ENCODE data around the gene ST7.

ST7 gene

DNA sequence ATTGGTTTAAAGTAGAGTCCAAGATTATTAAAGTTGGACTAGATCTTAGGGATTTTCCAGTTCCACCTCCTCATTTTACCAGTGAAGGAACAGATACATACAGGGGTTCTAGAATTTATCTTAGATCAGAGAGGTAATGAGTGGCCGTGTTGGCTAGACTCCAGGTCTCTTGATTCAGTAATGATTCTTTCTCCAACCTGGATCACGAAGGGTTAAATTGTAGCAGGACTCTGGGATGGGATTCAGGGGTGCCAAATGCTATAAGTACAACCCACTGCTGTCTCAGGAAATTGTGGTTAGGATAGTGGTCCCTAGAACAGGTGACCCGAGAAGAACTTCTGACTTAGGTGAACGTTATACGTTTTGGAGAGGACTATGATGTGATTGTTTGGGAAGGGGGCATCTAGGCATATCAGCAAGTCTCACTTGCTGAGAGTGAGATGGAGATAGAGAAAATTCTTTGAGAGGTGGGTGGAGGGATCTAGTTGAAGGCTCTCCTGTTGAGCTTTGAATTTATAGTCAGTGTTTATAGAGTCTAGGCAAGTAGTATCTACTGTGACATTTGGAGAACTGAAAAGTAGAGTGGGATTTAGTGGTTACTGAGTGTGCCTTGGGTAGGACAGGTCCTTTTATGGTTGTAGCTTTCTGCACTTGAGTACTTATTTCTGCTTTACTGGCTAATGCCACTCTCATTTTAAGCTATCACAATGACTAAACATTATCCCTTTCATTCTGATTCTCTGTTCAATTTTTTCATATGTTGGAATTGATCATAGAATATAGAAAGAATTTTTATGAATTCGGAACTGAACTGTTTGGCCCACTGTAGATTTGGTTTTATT lies 58.3 kb downstream of the ST7 start:
- H3K9me3 ChIP-seq (ENCODE audit: low read depth, low read length), result no peaks in the 10 kb centered on the region
- H3K4me3 ChIP-seq, result no peak overlapping the region
- no peak overlapping the region for H3K9ac ChIP-seq (ENCODE audit: insufficient read length)
- DNase-seq (ENCODE audit: low read depth, low spot score), result no peak
- no peak overlapping the region for H3K27ac ChIP-seq
- H3K36me3 ChIP-seq (ENCODE audit: insufficient read depth, low read length), result no peaks in the 10 kb centered on the region
- TF ChIP-seq FOXP2 (optimal IDR thresholded peaks at IDR 0.05; ENCODE audit: control extremely low read depth, extremely low read length, insufficient read depth), result no peak
- no peak for TF ChIP-seq POLR2AphosphoS5 (IDR thresholded peaks at IDR 0.05; ENCODE audit: borderline replicate concordance, low read depth, low read length)
- no peak for TF ChIP-seq EZH2 (IDR thresholded peaks at IDR 0.05)

DNA sequence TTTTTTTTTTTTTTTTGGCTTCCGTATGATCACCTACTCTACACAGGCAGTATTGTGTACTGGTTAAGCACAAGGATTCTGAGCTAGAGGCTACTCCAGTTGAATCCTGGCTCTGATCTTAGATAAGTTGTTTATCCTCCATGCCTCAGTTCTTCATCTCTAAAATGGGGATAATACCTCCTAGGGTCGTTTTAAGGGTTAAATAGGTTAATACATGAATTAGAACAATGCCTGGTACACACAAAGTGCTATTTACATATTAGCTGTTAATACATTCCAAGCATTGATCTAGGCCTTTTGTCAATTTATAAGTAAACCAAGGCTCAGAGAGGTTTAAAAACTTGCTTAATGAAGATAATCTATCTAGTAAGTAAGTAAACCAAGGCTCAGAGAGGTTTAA lies 59.0 kb downstream of the ST7 start:
- DNase-seq (ENCODE audit: low read depth, low spot score), result no peak
- Histone ChIP-seq H3K9me3 (ENCODE audit: low read depth, low read length) (no peaks in the 10 kb centered on the region), H3K4me3 (no peak overlapping the region), H3K36me3 (ENCODE audit: insufficient read depth, low read length) (no peaks in the 10 kb centered on the region), H3K27ac (no peak overlapping the region), H3K9ac (ENCODE audit: insufficient read length) (no peak overlapping the region)
- TF ChIP-seq POLR2AphosphoS5 (IDR thresholded peaks at IDR 0.05; ENCODE audit: borderline replicate concordance, low read depth, low read length), result no peak
- no peak for TF ChIP-seq FOXP2 (optimal IDR thresholded peaks at IDR 0.05; ENCODE audit: control extremely low read depth, extremely low read length, insufficient read depth)
- TF ChIP-seq EZH2 (IDR thresholded peaks at IDR 0.05), result no peak

DNA sequence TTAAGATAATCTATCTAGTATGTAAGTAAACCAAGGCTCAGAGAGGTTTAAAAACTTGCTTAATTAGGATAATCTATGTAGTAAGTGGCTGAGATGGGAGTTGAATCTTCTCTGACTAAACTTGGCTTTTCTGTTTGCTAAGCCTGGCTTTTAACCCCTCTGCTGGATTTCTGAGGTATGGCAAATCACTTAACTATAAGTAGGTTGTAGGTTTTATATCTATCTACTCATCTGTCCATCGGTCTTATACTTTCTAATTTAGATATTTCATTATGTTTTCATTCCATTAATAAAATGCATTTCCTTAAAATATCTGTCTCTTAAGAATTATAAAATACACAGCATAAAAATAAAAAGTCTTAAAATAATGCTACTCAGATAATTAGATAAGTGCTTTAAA lies 59.4 kb downstream of the ST7 start:
- Histone ChIP-seq H3K4me3 (no peak overlapping the region), H3K36me3 (ENCODE audit: insufficient read depth, low read length) (no peaks in the 10 kb centered on the region), H3K27ac (no peak overlapping the region), H3K9ac (ENCODE audit: insufficient read length) (no peak overlapping the region), H3K9me3 (ENCODE audit: low read depth, low read length) (no peaks in the 10 kb centered on the region)
- TF ChIP-seq FOXP2 (optimal IDR thresholded peaks at IDR 0.05; ENCODE audit: control extremely low read depth, extremely low read length, insufficient read depth), result no peak
- no peak for DNase-seq (ENCODE audit: low read depth, low spot score)

DNA sequence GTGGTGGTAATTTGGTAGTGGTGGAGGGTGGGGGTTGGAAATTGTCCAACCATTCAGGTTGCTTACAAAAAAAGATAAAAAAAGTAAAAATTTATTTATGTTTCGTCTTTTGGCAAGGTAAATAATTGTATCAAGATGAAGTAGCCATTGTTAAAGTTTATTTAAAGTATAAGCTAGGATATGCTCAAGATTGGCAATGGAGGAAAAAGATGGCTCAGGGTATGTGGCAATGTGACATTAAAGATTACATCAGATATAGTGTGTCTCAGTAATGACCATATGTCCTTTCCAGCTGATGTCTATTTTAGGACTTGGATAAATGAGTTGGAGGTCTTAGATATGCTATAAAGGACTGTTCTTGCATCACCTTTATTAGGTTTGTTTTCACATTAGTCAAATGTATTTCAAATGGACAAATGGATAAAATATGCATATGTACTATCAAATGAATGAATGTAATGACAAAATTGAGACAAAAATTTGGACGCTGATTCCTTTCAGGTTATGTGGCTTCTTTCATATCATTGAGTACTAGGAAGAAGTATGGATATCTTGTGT lies 60.9 kb downstream of the ST7 start:
- Histone ChIP-seq H3K9ac (ENCODE audit: insufficient read length) (no peak overlapping the region), H3K9me3 (ENCODE audit: low read depth, low read length) (no peaks in the 10 kb centered on the region), H3K27ac (peak overlapping the region; percentile 39; the same call in 1 of the 2 replicates), H3K4me3 (peak overlapping the region; percentile 12; the same call in 1 of the 2 replicates), H3K36me3 (ENCODE audit: insufficient read depth, low read length) (no peaks in the 10 kb centered on the region)
- TF ChIP-seq EZH2 (IDR thresholded peaks at IDR 0.05), result no peak
- TF ChIP-seq FOXP2 (optimal IDR thresholded peaks at IDR 0.05; ENCODE audit: control extremely low read depth, extremely low read length, insufficient read depth), result no peak
- TF ChIP-seq POLR2AphosphoS5 (IDR thresholded peaks at IDR 0.05; ENCODE audit: borderline replicate concordance, low read depth, low read length), result no peak
- DNase-seq (ENCODE audit: low read depth, low spot score), result no peak

DNA sequence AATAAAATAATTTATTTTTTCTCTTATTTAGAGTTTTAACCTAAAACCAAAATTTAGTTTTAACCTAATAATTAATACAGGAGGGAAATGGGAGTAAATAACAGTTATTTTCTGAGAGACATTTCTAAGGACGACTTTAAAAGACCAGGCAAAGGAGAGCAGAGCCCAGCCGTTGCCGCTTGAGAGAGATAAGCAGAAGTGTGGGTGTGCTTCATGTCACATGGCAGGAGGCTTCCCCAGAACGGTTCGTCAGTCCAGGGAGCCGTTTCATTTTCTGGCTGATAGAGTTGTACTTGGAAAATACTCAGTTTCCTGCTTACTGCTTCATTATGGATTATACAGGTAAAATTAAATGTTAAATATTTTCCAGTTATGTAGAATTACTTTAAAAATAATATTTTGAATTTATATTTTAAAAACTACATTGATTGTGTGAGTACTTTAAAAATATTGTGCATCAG lies 61.4 kb downstream of the ST7 start:
- H3K27ac ChIP-seq, result peak overlapping the region; percentile 39; the same call in 1 of the 2 replicates
- DNase-seq (ENCODE audit: low read depth, low spot score), result no peak

DNA sequence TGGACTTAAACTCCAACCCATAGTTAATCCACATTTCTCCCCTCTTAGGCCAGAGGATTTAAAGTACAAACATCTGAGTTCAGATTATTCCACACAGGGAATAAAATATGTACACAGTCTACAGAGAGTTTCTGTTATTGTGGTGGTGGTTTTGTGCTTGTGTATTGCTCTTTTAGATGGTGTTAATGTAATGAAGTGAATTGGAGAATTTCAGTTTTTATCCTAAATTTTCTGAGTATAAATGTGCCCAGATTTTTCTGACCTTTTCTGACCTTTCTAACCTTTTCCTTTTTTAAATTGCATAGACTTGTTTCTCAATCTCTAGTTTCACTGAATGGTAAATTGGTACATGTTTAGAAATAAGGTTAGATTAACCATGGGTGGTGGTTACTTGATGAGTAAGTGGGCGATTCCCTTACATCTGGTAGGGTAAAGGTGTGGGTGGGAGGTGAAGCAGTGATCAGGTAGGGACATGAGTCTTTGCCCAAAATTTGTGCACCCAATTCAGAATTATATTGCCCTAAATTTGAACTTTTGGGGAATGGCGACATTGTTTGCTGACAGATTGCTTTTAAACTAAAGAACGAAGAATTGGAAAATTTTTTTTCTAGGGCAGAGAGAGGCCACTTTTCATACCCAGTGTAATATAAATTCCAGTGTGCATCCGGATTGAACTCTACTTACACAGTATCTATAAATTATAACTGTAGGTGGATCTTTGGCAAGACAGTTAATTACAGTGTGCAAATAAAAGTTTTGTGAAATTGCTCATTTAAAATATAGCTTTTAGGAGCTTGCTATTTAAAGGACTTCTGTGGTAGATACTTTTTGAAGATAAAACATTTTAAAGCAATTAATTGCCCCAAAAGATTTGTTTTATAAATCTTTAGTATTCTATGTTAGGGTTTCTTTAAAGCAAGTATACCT lies 62.2 kb downstream of the ST7 start:
- H3K9ac ChIP-seq (ENCODE audit: insufficient read length), result no peak overlapping the region
- 0 out of 2 replicates have a peak overlapping the region, but pooled peaks have one; percentile 21 for H3K4me3 ChIP-seq
- no peaks in the 10 kb centered on the region for H3K9me3 ChIP-seq (ENCODE audit: low read depth, low read length)
- no peaks in the 10 kb centered on the region for H3K36me3 ChIP-seq (ENCODE audit: insufficient read depth, low read length)
- DNase-seq (ENCODE audit: low read depth, low spot score), result no peak
- H3K27ac ChIP-seq, result no peak overlapping the region
- no peak for TF ChIP-seq EZH2 (IDR thresholded peaks at IDR 0.05)
- TF ChIP-seq FOXP2 (optimal IDR thresholded peaks at IDR 0.05; ENCODE audit: control extremely low read depth, extremely low read length, insufficient read depth), result no peak
- TF ChIP-seq POLR2AphosphoS5 (IDR thresholded peaks at IDR 0.05; ENCODE audit: borderline replicate concordance, low read depth, low read length), result no peak

More for the DNA sequence above, 61.4 kb downstream of the ST7 start:
- peak overlapping the region; percentile 12; the same call in 1 of the 2 replicates for H3K4me3 ChIP-seq
- H3K36me3 ChIP-seq (ENCODE audit: insufficient read depth, low read length), result no peaks in the 10 kb centered on the region
- H3K9me3 ChIP-seq (ENCODE audit: low read depth, low read length), result no peaks in the 10 kb centered on the region
- no peak overlapping the region for H3K9ac ChIP-seq (ENCODE audit: insufficient read length)
- TF ChIP-seq FOXP2 (optimal IDR thresholded peaks at IDR 0.05; ENCODE audit: control extremely low read depth, extremely low read length, insufficient read depth), result no peak
- TF ChIP-seq POLR2AphosphoS5 (IDR thresholded peaks at IDR 0.05; ENCODE audit: borderline replicate concordance, low read depth, low read length), result no peak
- no peak for TF ChIP-seq EZH2 (IDR thresholded peaks at IDR 0.05)

DNA sequence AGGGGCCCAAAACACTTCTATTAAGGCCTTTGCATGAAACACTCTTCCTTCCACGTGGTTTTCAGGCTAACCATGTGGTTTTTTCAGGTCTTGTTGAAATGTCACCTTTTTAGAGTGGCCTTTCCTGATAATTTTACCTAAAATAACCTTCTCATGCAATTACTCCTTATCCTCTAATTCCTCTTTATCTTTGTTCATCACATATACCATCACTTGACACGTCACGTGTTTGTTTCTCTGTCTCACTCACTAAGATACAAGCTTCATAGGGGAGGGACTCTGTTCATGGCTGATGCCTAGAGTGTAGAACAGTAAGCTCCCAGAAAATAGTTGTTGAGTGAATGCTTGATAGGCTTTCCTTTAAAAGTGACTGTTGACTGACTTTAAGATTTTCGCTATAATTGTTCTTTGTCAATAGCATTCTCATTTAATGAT lies 63.7 kb downstream of the ST7 start:
- Histone ChIP-seq H3K36me3 (ENCODE audit: insufficient read depth, low read length) (no peaks in the 10 kb centered on the region), H3K9ac (ENCODE audit: insufficient read length) (no peak overlapping the region), H3K27ac (no peak overlapping the region), H3K9me3 (ENCODE audit: low read depth, low read length) (no peaks in the 10 kb centered on the region), H3K4me3 (no peak overlapping the region)
- TF ChIP-seq POLR2AphosphoS5 (IDR thresholded peaks at IDR 0.05; ENCODE audit: borderline replicate concordance, low read depth, low read length), result no peak
- TF ChIP-seq FOXP2 (optimal IDR thresholded peaks at IDR 0.05; ENCODE audit: control extremely low read depth, extremely low read length, insufficient read depth), result no peak
- no peak for TF ChIP-seq EZH2 (IDR thresholded peaks at IDR 0.05)
- DNase-seq (ENCODE audit: low read depth, low spot score), result no peak

Data from SK-N-MC (cell line).